ENCODE results near the gene ZSWIM8.

The ZSWIM8 gene

DNA sequence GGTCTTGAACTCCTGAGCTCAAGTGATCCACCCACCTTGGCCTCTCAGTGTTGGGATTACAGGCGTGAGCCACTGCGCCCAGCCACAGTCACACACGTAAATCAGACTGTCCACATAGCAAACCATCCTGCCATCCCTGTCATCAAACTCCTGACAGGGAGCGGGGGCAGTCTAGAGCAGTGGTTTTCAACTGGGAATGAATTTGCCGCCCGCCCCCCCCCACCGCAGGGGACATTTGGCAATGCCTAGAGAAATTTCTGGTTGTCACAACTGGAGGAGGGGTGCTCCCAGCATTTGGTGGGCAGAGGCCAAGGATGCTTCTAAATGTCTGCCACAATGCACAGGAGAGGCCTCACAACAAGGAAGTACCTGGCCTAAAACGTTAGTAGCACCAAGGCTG is 64.8 kb downstream of the ZSWIM8 start:
- no peak for DNase-seq

DNA sequence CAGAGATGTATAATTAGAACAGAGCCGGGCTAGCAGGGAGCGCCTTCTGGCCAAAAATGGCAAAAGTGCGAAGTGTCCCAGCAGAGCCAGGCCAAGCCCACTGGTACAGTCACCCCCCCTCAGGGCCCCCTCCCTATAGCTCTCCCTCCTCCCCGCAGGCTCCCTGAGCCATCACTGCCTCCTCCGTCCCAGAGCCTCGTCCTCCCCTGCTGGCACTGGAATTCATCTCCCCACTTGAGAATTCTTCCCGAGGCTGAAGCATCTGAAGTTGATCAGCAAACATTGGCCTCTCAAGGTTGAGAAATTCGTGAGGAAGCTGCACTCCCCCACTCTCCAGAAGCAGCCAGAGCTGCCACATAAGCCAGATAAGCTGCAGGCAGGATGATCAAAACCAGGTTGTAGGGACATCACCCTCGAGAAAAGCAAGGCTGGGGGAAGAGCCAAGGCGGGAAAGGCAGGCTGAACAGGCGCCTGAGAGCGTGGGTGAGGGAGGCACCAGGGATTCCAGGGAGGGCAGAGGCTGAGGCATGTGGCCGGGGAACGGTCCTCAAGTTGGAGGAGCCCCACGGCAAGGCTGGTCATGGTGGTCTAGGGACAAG is 65.6 kb downstream of the ZSWIM8 start:
- no peak for DNase-seq
